SK-N-SH (cell line): ENCODE measurements around the gene CEACAM5.

ENCODE experiments used
- EP300 ChIP-seq, 2 experiments: IDR thresholded peaks; 2 replicates each; pipeline versions ENCODE4 v1.4.0 to v1.6.1; 2012; ENCODE audit warnings: borderline replicate concordance in 1 of 2, low read depth in 1 of 2, low read length in 1 of 2
- TF ChIP-seq, protein P1 (sequence below): fragments of 150-350 bp; IDR thresholded peaks from 2 replicates; pipeline ENCODE4 v1.6.1; 2016; ENCODE audit warnings: mild to moderate bottlenecking, low read depth, low read length

DNA sequence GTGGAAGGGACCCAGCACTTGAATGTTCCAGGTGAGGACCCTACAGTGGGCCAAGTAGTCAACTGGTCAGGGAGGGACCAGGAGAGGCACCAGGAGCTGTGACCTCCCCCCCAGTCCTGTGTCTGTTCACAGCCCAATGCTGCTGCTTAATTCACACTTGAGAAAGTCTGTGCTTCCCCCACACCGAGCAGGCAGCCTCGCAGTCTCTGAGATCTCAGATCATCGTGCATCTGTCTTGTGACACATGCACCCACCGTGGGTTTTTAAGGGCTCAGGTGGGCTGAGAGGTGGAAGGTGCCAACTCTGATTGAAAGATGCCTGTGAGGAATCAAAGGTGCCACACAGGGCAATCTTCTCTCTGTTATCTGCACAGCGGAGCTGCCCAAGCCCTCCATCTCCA is 6.2 kb downstream of the CEACAM5 start:
- TF ChIP-seq EP300 (IDR thresholded peaks at IDR 0.05; ENCODE audit: borderline replicate concordance in 1 of 2, low read depth in 1 of 2, low read length in 1 of 2), result no peak
- TF ChIP-seq, protein P1, sequence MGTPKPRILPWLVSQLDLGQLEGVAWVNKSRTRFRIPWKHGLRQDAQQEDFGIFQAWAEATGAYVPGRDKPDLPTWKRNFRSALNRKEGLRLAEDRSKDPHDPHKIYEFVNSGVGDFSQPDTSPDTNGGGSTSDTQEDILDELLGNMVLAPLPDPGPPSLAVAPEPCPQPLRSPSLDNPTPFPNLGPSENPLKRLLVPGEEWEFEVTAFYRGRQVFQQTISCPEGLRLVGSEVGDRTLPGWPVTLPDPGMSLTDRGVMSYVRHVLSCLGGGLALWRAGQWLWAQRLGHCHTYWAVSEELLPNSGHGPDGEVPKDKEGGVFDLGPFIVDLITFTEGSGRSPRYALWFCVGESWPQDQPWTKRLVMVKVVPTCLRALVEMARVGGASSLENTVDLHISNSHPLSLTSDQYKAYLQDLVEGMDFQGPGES, result no peak
